ENCODE data around the gene SERPINH1.

SERPINH1 gene

GRCh38 chr11:75557666-75558494 lies 4.2 kb upstream of the SERPINH1 start:
- DNase-seq = no peak

GRCh38 chr11:75558939-75559843 lies 2.9 kb upstream of the SERPINH1 start:
- no peak for DNase-seq

- no peak for DNase-seq
These were observed 1.4 kb upstream of the SERPINH1 start for GRCh38 chr11:75560644-75561043.

- no peak for DNase-seq
These were observed 516 bp upstream of the SERPINH1 start for GRCh38 chr11:75561426-75562047.

- no peak for DNase-seq
These were observed 907 bp downstream of the SERPINH1 start for GRCh38 chr11:75562836-75563484.

GRCh38 chr11:75563501-75563977 lies 1.5 kb downstream of the SERPINH1 start:
- DNase-seq = no peak

- DNase-seq = no peak
These were observed 2.0 kb downstream of the SERPINH1 start for GRCh38 chr11:75563978-75564552.

- DNase-seq = no peak
These were observed 3.3 kb downstream of the SERPINH1 start for GRCh38 chr11:75565221-75565814.

- no peak for DNase-seq
These were observed 4.1 kb downstream of the SERPINH1 start for GRCh38 chr11:75565916-75566762.

GRCh38 chr11:75566763-75567279 lies 4.8 kb downstream of the SERPINH1 start:
- DNase-seq = no peak

GRCh38 chr11:75567971-75568370 lies 5.9 kb downstream of the SERPINH1 start:
- no peak for DNase-seq

GRCh38 chr11:75568616-75569219 lies 6.7 kb downstream of the SERPINH1 start:
- no peak for DNase-seq

GRCh38 chr11:75570559-75571139 lies 8.6 kb downstream of the SERPINH1 start:
- no peak for DNase-seq

- no peak for DNase-seq
These were observed 9.6 kb downstream of the SERPINH1 start for GRCh38 chr11:75571625-75572024.

- DNase-seq = no peak
These were observed 10.7 kb downstream of the SERPINH1 start for GRCh38 chr11:75572744-75573143.

GRCh38 chr11:75574698-75575602 lies 12.9 kb downstream of the SERPINH1 start:
- no peak for DNase-seq

- no peak for DNase-seq
These were observed 14.0 kb downstream of the SERPINH1 start for GRCh38 chr11:75576017-75576416.

GRCh38 chr11:75576499-75576918 lies 14.5 kb downstream of the SERPINH1 start:
- DNase-seq = no peak

GRCh38 chr11:75577207-75577606 lies 15.2 kb downstream of the SERPINH1 start:
- DNase-seq = no peak
